Measurements from ENCODE around the gene C9orf40. TPM values are rescaled to one million over a fixed set of nuclear protein-coding genes. Genes with fewer than 3 reads are reported as not detected.

Gene C9orf40
- polyA plus RNA-seq, 1 donor (not counting 4 experiments of a cell fraction or from before 2014, with no cell fraction given), result 5.1 TPM

- Histone ChIP-seq H3K4me2 (ENCODE audit: control insufficient read depth, extremely low read depth, insufficient read depth, low read depth, low read length) (no peak overlapping the region), H4K20me1 (ENCODE audit: control insufficient read depth, extremely low read depth, insufficient read depth, low read length) (no peaks in the 10 kb centered on the region), H3K9me3 (ENCODE audit: control insufficient read depth, low read depth, low read length) (no peaks in the 10 kb centered on the region), H3K9ac (ENCODE audit: control insufficient read depth, extremely low read depth, insufficient read depth, low read length) (no peak overlapping the region), H3K27ac (ENCODE audit: control insufficient read depth, insufficient read depth, low read length) (no peak overlapping the region), H3K4me1 (ENCODE audit: control insufficient read depth, extremely low read depth, insufficient read depth, low read length) (no peaks in the 10 kb centered on the region), H3K27me3 (ENCODE audit: control insufficient read depth, extremely low read depth, insufficient read depth, low read length) (no peaks in the 10 kb centered on the region), H3K4me3 (ENCODE audit: control insufficient read depth in 2 of 3, extremely low read depth in 1 of 3, insufficient read depth in 2 of 3, low read depth in 1 of 3, low read length in 3 of 3) (no peak overlapping the region), H3K36me3 (ENCODE audit: control insufficient read depth in 2 of 2, extremely low read depth in 1 of 2, insufficient read depth in 2 of 2, low read length in 2 of 2) (no peaks in the 10 kb centered on the region), H3K79me2 (ENCODE audit: control insufficient read depth, insufficient read depth, low read length) (no peaks in the 10 kb centered on the region), H2AFZ (ENCODE audit: control insufficient read depth, low read length) (no peak overlapping the region), H3K9me1 (ENCODE audit: control insufficient read depth, extremely low read depth, insufficient read depth, low read length) (no peaks in the 10 kb centered on the region)
- FAIRE-seq (no peak), DNase-seq (ENCODE audit: low read depth, low spot score) (no peak)
- dilution Hi-C loops (cut with MboI; ENCODE audit: extremely low pct_ligation_motif_present, low sequenced_read_pairs), result no loop called here
- TF ChIP-seq CTCF (optimal IDR thresholded peaks at IDR 0.05 in 1 of 3, IDR thresholded peaks at IDR 0.05 in 1 of 3, conservative IDR thresholded peaks at IDR 0.05 in 1 of 3; ENCODE audit: extremely low read depth in 1 of 3, insufficient read depth in 2 of 3, low read length in 3 of 3), result no peak
- no peak for TF ChIP-seq EZH2 (IDR thresholded peaks at IDR 0.05; ENCODE audit: low read length)
Observed at GRCh38 chr9:74921737-74922136, 31.0 kb downstream of the C9orf40 start.

GRCh38 chr9:74920944-74921626, 31.6 kb downstream of the C9orf40 start:
- peak; percentile 51 for FAIRE-seq
- Histone ChIP-seq H3K9ac (ENCODE audit: control insufficient read depth, extremely low read depth, insufficient read depth, low read length) (no peak overlapping the region), H3K4me1 (ENCODE audit: control insufficient read depth, extremely low read depth, insufficient read depth, low read length) (no peaks in the 10 kb centered on the region), H3K27ac (ENCODE audit: control insufficient read depth, insufficient read depth, low read length) (no peak overlapping the region), H2AFZ (ENCODE audit: control insufficient read depth, low read length) (no peak overlapping the region), H3K4me2 (ENCODE audit: control insufficient read depth, extremely low read depth, insufficient read depth, low read depth, low read length) (no peak overlapping the region), H3K4me3 (ENCODE audit: control insufficient read depth in 2 of 3, extremely low read depth in 1 of 3, insufficient read depth in 2 of 3, low read depth in 1 of 3, low read length in 3 of 3) (no peak overlapping the region), H4K20me1 (ENCODE audit: control insufficient read depth, extremely low read depth, insufficient read depth, low read length) (no peaks in the 10 kb centered on the region), H3K9me3 (ENCODE audit: control insufficient read depth, low read depth, low read length) (no peaks in the 10 kb centered on the region), H3K79me2 (ENCODE audit: control insufficient read depth, insufficient read depth, low read length) (no peaks in the 10 kb centered on the region), H3K36me3 (ENCODE audit: control insufficient read depth in 2 of 2, extremely low read depth in 1 of 2, insufficient read depth in 2 of 2, low read length in 2 of 2) (no peaks in the 10 kb centered on the region), H3K27me3 (ENCODE audit: control insufficient read depth, extremely low read depth, insufficient read depth, low read length) (no peaks in the 10 kb centered on the region), H3K9me1 (ENCODE audit: control insufficient read depth, extremely low read depth, insufficient read depth, low read length) (no peaks in the 10 kb centered on the region)
- no peak for DNase-seq (ENCODE audit: low read depth, low spot score)
- dilution Hi-C loops (cut with MboI; ENCODE audit: extremely low pct_ligation_motif_present, low sequenced_read_pairs), result no loop called here
- no peak for TF ChIP-seq CTCF (optimal IDR thresholded peaks at IDR 0.05 in 1 of 3, IDR thresholded peaks at IDR 0.05 in 1 of 3, conservative IDR thresholded peaks at IDR 0.05 in 1 of 3; ENCODE audit: extremely low read depth in 1 of 3, insufficient read depth in 2 of 3, low read length in 3 of 3)

Measured in keratinocyte (primary cell).